ENCODE results near the gene HFE.

GRCh38 chr6:26130581-26131249 is 43.5 kb downstream of the HFE start:
- no peak for TF ChIP-seq CTCF (IDR thresholded peaks at IDR 0.05)
- TF ChIP-seq POLR2A (IDR thresholded peaks at IDR 0.05), result no peak
